GM10266 (cell line): ENCODE data around the gene ZNF608.

Experiments used
- DNase-seq: peaks from one replicate; pipeline ENCODE4 v3.0.0; 2012; ENCODE audit errors: extremely low spot score
- TF ChIP-seq, protein P1 (sequence below): IDR thresholded peaks from 2 replicates; pipeline ENCODE4 v1.5.1; 2012; ENCODE audit warnings: mild to moderate bottlenecking, low read depth; ENCODE audit not compliant: control insufficient read depth, insufficient read depth; ENCODE audit errors: missing control alignments

Gene ZNF608

DNA sequence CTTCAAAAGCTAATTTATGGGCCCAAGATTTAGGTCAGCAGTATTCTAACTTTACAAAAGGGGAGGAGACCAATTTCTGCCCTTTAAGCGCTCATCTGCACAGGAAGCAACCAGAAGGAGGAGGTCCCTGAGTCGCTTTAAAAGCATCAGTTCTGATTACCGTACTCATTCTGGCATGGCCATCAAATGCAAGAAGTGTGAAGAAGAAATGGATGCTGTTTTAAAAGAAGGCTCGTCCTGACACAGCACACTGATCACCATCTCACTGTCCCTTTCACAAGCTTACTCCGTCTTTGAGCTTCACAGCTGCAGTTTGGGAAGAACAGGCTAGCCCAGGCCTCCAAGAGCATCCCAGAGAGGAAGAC, 17.5 kb downstream of the ZNF608 start:
- DNase-seq = no peak
- TF ChIP-seq, protein P1, sequence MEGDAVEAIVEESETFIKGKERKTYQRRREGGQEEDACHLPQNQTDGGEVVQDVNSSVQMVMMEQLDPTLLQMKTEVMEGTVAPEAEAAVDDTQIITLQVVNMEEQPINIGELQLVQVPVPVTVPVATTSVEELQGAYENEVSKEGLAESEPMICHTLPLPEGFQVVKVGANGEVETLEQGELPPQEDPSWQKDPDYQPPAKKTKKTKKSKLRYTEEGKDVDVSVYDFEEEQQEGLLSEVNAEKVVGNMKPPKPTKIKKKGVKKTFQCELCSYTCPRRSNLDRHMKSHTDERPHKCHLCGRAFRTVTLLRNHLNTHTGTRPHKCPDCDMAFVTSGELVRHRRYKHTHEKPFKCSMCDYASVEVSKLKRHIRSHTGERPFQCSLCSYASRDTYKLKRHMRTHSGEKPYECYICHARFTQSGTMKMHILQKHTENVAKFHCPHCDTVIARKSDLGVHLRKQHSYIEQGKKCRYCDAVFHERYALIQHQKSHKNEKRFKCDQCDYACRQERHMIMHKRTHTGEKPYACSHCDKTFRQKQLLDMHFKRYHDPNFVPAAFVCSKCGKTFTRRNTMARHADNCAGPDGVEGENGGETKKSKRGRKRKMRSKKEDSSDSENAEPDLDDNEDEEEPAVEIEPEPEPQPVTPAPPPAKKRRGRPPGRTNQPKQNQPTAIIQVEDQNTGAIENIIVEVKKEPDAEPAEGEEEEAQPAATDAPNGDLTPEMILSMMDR = no peak

DNA sequence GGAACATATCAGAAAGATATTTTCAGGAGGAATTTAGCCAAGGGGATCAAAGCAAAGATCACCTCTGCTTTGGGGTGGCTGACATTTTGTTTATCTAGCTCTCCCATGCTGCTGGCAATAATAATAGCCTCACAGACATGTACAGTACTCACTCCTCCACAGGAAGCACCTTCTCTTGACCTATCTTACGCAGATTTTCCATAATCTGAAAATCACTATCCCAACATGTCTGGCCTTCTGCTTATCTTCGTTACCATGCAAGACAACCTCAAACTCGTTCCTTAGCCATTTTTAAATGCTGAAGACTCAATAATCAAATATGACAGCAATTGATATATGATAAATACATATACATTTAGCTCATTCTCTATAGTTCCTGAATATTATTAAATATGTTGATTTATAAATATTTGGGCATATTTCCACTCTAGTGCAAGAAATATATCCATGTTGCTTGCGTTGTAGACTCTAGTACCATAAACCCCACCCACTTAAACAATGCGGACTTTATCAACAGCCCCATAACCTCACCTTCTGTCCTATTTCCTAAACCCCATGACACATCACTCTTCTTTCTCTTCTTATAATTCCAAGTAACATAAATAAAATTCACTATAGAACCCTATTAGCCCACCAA, 18.0 kb downstream of the ZNF608 start:
- DNase-seq = no peak
- TF ChIP-seq, protein P1 = no peak

DNA sequence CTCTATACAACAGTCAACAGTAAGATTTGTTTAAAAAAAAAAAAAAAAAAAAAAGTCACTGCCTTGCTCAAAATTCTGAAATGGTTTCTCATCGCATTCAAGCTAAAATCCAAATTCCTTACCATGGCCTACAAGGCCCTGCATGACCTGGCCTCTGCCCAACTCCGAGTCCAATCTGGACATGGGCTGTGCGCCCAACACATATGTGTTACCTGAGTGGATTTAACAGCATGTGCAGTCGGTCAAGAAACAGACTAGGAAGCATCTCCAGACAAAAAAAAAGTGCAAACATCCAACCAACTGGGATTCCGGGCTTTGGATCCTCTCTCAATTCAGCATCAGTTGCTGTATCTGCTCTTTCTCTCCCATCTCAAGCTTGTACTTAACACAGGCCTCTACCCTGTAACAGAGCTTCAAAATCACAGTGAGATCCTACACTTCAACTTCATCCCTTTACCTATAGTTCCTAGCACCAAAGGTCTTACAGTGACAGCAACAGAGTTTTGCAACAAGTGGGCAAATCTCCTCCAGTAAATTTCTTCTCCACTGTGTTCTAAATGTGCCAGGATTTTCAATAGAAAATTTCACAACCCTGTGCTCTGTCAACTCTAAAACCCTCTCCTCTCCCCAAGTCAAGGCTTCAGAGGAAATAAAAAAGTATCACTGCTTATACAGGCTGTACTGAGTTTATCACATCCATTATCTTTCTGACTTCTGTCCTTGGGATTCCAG, 19.6 kb downstream of the ZNF608 start:
- DNase-seq = no peak
- TF ChIP-seq, protein P1 = no peak

DNA sequence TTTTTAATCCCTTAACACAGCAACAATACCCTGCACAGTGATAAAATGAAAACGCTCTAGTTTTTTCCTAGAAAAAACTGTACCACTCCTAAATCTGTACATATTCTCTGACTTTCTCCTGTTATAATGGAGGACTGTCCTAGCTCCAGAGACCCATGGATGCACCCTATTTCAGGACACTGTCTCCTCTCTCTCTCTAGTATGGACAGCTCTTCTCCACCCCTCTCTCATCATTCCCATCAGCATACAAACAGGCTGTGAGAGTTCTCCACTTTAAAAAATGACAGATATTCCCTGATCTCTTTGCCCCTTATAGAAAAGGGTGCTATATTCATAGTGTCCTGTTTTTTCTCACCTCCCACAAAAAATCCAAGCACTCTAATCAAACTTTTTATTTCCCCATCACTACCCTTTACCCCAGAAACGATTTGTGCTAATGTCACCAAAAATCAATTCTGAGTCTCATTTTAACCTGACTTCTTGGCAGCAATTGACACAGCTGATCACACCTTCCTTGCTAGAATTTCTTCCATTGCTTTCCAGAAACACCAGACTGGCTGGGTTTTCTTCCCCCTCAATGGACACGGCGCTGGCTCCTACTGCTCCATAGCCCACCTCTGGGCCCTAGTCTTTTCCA, 20.7 kb downstream of the ZNF608 start:
- TF ChIP-seq, protein P1 = no peak
- DNase-seq = no peak

DNA sequence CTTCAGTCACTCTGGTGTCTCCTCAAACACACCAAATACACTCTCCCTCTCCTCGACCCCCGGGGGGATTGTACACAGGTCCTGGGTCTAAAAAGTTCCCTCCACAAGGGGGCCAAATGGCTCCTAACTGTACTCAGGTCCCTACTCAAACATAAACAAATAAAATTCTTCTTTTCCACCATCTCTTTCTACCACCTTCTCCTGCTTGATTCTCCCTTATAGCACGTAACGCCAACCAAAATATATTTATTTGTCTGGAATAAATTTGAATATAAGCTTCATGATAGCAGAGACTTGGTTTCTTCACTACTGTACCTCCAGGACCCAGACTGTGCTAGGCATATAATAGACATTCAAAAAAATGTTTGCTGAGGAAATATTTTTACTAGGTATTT, 21.4 kb downstream of the ZNF608 start:
- TF ChIP-seq, protein P1 = peak; percentile 37
- no peak for DNase-seq

DNA sequence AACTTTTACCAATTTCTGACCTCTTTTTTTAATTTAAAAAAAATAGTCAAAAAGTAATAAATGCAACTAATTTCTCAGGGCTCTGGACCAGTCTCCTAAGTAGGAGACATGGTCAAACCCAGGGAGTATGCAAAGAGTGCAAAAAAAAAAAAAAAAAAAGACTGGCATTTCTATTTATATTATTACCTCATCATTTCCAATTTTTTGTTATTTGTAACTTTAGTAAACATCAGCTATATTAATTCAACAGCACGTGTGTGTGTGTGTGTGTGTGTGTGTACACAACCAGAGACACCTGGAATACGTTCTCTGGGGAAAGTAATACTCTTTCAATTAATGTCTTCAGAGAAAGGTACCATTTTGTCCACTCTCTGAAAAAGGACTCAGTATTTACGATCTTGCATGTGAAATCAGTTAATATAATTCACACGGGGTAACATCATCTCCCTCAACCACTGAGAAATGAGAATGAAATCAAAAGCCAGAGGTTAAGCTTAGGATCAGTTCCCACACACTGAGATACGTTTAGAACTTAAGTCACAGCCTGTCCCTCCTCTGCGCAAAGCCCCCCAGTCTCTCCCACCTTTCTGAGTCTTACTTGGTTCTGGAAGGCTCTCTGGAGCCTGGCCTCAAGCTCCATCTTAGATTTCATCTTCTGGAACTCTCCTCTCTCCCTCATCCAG, 21.9 kb downstream of the ZNF608 start:
- TF ChIP-seq, protein P1 = no peak

More for the DNA sequence above, 21.9 kb downstream of the ZNF608 start:
- no peak for DNase-seq
